Measurements from ENCODE around the gene C1QL4.
"Not testable (repeated sequence)": the region's sequence is repeated elsewhere in the genome, so short reads cannot be mapped to it uniquely, and the experiment has no call there.

C1QL4 gene

GRCh38 chr12:49347311-49348193 is 10.6 kb upstream of the C1QL4 start:
- peak; percentile 81 to 83 for DNase-seq

GRCh38 chr12:49346659-49347310 is 9.8 kb upstream of the C1QL4 start, which contains the start of gene DNAJC22:
Gene DNAJC22, plus strand, starts transcription at chr12:49346888. Its CDS starts 1,985 bp downstream, at chr12:49348873.
- DNase-seq, result peak; percentile 34 to 45

GRCh38 chr12:49345825-49346658 is 9.1 kb upstream of the C1QL4 start:
- no peak for DNase-seq

GRCh38 chr12:49345051-49345824 is 8.2 kb upstream of the C1QL4 start:
- DNase-seq, result no peak

GRCh38 chr12:49344486-49345050 is 7.6 kb upstream of the C1QL4 start:
- DNase-seq, result no peak

- DNase-seq, result peak; percentile 41 to 58
Measured at GRCh38 chr12:49342914-49343731, 6.1 kb upstream of the C1QL4 start.

GRCh38 chr12:49342066-49342913 is 5.3 kb upstream of the C1QL4 start:
- DNase-seq, result peak; percentile 89 to 93

GRCh38 chr12:49341777-49342065 is 4.7 kb upstream of the C1QL4 start:
- DNase-seq, result no peak

- no peak for DNase-seq
Measured at GRCh38 chr12:49340971-49341776, 4.2 kb upstream of the C1QL4 start.

GRCh38 chr12:49340095-49340870 is 3.3 kb upstream of the C1QL4 start:
- DNase-seq, result no peak

- no peak for DNase-seq
Measured at GRCh38 chr12:49339464-49339861, 2.5 kb upstream of the C1QL4 start.

GRCh38 chr12:49338830-49339463 is 2.0 kb upstream of the C1QL4 start:
- DNase-seq, result no peak

GRCh38 chr12:49335955-49336644 is 888 bp downstream of the C1QL4 start:
- no peak for DNase-seq

- no peak for DNase-seq
Measured at GRCh38 chr12:49335118-49335954, 1.7 kb downstream of the C1QL4 start.

GRCh38 chr12:49334681-49335080 is 2.3 kb downstream of the C1QL4 start:
- DNase-seq, result no peak

- DNase-seq, result no peak
Measured at GRCh38 chr12:49334226-49334625, 2.8 kb downstream of the C1QL4 start.

GRCh38 chr12:49333778-49334177 is 3.2 kb downstream of the C1QL4 start:
- DNase-seq, result not testable (repeated sequence)

Measured in activated CD4-positive, alpha-beta T cell treated with anti-CD3 and anti-CD28 coated beads, Interleukin-2, amount 50 U/mL, for 48 hours (primary cell).